ENCODE results near the gene ANAPC2.

ANAPC2 gene

DNA sequence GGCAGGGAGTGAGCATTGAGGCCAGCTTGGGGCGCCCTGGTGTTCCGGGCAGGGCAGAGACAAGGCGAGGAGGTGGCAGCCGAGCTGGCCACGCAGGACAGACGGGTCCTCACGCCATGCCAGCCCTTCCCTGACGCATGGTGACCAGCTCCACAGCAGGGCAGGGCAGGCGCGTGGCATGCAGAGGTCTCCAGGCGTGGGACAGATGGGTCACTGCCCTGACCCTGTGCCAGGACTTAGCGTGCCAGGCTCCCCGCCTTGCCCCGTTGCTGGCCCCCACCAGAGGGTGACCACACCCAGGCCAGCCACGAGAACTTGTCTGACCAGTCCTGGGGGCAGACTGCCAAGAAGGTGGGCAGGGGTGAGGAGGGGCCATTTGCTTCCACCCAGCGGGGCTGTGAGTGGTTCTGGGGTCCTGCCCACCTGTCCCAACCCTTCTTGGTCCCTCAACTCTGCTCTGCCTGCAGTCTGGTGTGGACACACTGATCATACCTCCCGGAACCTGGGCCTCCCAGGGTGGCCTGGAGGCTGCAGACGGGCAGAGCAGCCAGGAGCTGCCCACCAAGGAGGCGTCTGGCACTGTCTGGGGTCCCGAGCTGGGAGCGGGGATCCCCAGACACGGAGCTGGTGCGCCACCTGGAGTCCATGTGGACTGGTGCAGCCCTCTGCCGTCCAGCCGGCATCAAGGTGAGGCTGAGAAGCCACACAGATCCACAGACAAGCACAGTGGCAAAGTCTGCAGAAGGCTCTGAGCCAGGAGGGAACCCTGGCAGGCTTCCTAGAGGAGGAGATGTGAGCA lies 38.9 kb upstream of the ANAPC2 start, which contains the start of gene RNF224:
RNF224 (plus strand) TSS at position 449 of the 799 bp plus-strand sequence. CDS start 834 bp downstream, outside the sequence.
- DNase-seq, result peak; percentile 86

DNA sequence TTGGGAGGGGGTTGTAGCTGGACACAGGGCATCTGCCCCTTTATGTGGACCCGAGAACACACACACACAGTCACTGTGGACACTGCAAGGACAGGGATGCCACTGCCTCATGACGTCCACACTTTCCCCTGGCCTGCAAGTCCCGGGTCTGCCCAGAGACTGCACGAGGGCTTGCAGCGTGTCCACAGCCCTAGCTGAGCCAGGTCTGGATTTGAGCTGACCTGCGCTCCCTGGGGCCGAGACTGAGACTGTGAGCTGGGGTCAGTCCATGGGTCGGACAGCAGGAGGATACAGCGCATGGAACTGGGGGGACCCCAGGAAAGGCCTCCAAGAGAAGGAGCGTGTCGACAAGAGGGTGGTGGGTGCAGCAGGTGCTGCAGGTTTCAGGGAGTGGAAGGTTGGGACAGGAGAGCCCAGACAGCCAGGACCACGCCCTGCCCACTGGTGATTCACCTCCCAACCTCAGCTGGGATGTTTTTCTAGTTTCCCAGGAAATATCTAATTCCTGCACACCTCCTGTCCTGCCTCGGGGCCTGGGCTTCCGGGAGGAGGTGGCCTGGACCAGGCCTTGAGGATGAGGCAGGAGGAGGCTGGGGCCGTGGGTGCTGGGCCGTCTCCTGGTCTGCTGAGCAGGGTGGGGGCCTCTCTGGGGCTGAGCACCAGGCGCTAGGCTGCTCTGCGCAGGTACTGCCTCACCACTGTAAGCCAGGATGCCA lies 38.1 kb upstream of the ANAPC2 start:
- no peak for DNase-seq

DNA sequence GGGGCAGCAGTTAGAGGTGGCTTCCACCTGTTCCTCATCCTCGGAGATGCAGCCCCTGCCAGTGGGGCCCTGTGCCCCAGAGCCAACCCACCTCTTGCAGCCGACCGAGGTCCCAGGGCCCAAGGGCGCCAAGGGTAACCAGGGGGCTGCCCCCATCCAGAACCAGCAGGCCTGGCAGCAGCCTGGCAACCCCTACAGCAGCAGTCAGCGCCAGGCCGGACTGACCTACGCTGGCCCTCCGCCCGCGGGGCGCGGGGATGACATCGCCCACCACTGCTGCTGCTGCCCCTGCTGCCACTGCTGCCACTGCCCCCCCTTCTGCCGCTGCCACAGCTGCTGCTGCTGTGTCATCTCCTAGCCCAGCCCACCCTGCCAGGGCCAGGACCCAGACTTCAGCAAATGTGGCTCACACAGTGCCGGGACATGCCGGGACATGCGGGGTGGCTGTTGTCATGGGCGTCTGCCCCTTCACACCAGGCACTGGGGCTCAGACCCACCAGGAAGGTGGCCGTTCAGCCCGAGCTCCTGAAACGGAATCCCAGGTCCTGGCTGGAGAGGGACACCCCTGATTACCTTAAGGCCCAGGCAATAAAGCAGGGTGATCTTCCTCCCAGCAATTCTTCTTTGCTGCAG lies 37.5 kb upstream of the ANAPC2 start:
- no peak for DNase-seq

DNA sequence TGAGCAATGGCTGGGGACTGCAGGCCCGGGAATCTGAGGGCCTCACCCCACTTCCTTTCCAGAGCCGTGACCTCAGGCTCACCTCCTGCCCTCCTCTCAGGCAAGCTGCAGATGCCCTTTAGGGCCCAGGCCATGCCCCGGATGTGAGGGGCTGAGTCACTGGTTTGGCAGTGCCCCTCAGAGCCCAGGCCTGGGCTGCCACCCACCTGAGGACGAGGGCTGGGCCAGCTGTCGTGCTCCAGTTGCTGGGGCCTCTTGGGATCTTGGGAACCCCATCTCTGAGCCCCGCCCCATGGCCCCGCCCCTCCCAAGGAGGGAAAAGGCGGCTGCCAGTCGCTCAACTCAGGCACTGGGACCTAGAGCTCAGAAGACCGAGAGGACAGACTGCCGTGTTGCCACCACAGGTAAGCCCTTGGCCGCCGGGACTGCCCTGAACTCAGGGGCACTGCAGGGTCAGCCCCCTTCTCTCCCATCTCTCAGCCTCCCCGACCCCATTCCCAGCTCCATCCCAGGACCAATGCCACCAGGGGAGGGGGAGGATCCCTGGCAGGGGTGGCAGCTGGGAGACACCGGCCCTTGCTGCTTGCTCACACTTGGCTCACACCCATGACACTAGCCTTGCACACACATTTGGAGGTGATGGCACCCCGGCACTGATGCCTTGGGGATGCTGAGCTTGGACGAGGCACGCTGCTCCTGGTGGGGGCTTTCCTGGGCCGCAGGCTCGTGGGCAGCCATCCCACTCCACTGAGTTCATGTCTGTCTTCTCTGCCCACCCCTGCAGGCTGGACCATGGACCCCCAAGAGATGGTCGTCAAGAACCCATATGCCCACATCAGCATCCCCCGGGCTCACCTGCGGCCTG lies 36.7 kb upstream of the ANAPC2 start, which contains the start of gene CYSRT1:
CYSRT1 (plus strand) TSS at position 345 of the 865 bp plus-strand sequence; CDS start at position 793, 448 bp downstream.
- DNase-seq, result no peak

DNA sequence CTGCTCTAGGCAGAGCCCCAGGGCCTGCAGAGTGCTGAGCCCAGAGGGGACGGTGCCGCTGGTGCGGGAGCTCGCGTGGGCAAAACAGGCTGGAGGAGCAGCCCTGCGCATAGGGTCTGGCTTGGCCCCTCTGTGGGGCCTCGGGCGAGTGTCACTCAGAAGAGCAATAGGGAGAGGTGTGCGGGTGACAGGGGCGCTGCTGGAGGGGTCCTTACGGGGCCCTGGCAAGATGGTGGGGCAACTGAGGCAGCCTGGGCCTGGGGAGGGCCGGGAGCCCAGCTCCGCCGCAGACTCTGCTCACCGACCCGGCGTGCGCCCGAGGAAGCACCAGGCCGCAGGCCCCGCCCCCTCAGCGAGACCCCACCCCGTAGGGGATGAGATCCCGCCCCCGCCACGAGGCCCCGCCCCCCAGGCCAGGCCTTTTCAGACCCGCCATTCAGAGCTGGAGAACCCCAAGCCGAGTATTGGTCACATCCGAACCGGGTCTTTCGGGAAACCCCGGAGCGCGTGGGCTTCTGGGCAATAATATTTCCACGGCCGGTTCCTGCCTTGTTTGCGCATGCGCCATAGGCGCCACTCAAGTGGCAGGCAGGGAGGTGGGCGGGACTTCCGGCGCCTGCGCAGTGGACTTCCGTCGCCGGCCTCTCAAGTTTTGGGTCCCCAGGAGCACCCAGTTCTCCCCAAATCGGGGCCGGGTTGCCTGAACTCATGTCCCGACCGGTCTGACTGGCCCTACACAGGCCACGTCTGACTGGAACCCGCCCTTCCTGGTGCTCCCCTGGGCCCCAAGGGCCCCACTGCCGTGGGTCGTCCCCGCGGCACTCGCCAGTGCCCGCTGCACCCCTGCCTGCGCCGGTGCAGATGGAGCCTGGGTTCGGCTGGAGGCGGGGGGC lies 35.0 kb upstream of the ANAPC2 start:
- peak; percentile 96 for DNase-seq

DNA sequence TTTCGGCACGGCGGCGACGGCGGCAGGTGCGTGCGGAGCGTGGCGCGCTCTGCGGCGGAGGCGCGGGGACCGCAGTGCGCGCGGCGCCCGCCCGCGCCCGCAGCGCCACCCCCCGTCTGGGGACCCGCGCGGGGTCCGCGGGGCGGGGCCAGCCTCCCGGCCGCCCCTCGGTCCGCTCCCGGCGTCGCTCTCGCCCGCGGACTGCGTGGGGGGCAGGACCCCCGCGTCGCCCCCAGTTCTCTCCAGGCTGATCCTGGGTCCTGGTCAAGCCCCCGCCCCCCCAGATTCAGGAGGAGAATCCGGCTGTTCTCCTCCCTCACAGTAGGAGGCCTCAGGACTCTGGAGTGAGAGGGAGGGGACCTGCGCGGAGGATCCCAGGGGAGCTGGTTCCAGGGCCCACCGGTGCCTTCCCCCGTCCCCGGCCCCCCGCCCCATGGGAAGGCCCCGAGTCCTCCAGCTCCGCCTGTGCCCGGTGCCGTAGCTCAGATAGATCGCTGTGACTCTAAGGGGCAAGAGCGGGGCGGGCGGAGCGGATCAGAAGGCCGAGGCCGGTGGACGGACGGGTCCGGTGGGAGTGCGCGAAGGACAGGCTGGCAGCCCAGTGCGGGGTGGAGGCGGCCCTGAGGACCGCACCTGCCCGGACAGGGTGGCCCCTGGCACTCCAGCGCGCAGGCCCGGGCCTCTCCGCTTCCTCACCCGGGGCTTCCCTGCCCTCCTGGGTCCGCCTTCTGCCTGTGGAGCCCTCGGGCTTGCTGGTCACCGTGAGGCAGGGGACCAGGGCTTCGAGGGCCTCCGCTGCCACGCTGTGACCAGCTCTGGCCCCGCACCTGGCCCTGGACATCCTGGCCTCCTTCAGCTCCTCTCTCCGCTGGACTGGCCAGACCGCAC lies 34.1 kb upstream of the ANAPC2 start, which contains the start of gene RNF208:
RNF208 (minus strand) TSS at position 51 of the 888 bp plus-strand sequence. CDS start 1,028 bp downstream, outside the sequence.
- no peak for DNase-seq

DNA sequence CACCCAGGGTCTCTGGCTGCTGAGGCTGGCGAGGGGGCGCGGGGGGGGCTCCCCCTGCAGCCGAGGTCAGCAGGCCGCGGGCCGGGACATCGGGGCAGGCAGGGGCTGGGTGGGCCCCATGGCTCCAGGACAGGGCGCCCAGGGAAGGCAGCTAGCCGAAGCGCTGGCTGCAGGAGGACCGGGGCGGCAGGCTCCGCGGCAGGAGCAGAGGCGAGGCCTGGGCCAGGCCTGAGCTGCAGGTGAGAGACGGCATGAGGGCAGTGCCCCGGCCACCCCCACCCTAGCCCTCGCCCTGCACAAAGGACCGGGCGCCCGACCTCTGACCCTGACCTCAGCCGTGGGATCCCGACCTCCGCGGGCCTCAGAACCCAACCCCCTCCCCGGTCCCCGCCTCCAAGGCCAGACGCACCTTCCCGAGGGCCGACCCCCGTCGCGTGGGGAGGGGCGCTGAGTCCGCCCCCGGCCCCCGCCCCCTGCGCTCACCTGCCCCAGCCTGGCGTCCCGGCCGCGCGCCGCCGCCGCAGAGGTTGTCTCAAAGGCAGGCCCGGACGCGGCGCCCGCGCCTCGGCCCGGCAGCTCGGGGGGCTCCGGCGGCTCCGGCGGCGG lies 33.2 kb upstream of the ANAPC2 start:
- DNase-seq, result no peak

DNA sequence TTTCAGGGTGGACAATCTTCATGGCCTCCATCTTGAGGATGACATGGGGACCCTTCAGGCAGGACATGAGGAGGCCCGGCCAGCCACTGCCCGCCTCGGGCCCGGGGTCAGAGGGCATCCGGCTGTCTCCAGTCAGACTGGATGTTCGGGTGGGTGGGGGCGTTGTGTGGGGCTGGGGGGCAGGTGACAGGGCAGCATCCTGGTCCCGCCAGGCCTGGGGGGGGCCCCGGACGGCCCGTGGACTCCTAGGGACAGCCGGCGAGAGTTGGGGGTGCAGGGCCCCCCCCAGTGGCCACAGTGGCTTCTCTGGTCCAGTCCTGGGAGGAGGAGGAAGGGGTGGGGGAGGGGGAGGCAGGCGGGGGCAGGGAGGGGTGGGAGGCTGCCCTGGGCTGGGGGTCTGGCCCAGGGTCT lies 32.7 kb upstream of the ANAPC2 start:
- DNase-seq, result no peak

DNA sequence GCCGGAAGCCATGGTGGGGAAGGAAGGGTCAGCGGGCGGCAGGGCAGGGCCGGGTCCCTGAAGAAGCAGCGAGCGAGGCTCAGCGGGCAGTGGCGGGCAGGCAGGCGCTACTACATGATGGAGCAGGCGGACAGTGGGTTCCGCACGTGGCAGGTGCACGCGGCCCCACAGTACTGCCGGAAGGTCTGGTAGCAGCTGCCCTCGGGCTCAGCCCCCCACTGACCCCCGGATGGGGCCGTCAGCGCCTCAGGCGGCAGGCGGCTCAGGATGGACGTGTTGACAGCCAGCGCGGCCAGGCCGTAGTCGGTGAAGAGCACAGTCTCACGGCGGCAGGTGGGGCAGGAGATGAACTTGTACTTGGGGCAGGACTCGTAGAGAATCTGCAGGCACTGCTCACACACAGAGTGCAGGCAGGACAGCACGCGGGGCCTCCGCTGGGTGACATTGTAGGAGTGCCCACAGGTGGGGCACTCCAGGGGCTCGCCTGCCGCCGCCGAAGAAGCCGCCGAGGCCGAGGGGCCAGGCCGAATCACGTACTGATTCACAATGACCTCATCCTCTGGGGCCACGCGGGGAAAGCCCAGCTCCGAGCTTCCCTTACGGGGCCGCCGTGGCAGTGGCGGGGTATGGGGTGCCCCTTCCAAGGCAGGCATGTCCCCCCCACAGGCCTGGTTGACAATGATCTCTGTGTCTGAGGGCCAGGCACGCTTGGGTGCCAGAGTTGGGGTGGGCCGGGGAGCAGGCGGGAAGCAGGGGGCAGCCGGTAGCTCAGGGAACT lies 32.1 kb upstream of the ANAPC2 start:
- no peak for DNase-seq

DNA sequence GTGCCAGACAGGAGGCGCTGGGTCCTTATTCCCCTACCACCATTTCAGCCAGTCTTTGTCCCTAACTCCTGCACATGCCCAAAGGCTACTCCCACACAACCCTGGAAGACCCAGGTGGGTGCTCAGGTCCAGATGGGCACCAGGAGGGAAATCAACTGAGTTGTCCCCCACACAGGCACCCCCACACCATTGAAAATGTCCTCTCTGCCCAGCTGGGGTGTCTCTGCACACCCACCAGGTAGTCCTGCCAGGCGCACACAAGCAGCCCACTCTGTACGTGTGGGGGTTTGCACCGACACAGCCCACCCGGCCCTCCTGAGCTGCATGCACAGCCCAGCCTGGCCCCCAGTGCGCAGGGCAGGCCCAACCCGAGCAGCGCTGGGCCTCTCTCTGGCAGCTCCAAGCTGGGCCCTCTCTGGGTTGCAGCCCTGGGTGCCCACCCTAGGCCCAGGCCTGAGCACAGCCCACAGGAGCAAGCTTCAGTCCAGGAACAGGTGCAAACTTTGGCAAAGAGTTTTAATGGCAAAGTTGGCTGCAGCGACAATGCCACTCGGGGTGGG lies 31.5 kb upstream of the ANAPC2 start:
- no peak for DNase-seq

DNA sequence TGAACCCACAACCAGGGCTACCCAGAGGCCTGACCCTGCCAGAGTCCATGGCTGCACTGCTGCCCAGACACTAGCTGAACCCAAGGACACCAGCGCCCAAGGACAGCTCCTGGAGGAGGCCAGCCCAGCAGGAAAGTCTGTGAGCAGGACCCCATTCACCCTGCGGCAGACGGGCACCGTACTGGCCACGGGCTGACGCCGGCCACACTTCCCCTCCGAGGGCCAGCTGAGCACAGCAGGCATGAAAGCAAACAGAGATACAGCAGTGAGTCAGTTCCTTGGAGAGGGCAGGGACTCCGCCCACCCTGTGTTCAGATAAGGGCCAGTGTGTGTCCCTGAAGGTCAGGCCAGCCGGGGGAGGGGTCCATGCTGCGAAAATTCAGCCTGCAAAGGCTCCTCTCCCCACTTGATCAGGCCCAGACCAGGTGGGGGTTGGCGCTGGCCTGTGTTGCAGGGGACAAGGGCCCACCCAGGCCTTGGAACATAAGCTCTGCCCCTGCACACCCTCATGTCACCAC lies 30.5 kb upstream of the ANAPC2 start:
- no peak for DNase-seq

DNA sequence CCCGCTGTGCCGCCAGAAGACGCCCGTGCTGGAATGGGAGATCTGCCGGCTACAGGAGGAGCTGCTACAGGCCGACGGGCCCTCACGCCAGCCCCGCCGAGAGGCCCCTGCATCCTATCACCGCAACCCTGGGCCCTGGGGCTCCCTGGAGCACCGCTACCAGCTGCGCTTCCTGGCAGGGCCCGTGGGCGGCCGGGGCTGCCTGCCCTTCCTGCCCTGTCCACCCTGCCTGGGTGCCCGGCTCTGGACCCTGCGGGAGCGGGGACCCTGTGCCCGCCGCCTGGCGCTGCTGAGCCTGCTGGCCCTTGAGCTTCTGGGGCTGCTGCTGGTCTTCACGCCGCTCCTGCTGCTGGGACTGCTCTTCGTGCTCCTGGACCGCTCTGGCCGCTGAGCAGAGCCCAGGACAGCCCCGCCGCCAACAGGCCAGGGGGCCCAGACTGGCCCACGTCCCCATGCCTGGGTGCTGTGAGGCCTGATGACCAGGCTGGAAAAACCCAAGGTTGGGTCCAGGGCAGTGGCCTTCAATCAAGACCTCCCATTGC lies 29.9 kb upstream of the ANAPC2 start:
- DNase-seq, result no peak

DNA sequence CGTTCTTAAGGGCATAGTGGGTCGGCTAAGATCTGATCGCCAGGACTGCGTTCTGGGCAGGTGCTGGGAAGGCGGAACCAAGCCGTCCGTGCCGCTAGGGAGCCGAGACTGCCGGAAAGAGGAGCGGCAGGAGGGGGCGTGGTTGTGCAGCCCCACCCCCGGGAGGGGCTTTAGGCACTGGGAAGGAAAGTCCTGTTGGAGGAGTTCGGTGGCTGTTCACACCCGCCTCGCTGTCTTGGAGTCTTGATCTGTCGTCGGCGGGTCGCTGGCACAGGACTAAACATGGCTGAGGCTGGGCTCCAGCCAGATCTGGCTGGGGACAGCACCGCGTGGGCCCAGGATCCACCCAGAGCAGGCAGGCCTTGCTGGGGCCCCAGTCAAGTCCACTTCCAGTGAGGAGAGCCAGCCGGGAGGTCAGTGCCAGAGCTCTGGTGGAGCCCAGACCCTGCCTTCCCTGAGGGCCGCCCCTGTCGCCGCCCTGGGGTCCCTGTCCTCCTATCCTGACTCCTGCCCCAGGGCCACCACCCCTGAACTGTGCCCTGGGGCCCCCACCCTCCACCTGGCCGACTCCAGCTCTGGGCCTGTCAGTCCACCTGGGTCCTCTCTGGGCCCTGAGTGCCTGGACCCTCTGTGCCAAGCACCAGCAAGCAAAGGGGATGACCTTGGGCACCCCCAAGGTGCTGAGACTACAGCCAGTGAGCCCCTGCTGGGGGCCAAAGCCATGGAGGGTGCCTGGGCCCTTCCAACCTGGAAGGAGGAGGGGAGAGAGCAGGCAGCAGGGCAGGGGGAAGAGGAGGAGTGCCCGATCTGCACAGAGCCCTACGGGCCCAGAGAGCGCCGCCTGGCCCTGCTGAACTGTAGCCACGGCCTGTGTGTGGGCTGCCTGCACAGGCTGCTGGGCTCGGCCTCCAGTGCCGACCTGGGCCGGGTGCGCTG lies 29.2 kb upstream of the ANAPC2 start:
- DNase-seq, result no peak

DNA sequence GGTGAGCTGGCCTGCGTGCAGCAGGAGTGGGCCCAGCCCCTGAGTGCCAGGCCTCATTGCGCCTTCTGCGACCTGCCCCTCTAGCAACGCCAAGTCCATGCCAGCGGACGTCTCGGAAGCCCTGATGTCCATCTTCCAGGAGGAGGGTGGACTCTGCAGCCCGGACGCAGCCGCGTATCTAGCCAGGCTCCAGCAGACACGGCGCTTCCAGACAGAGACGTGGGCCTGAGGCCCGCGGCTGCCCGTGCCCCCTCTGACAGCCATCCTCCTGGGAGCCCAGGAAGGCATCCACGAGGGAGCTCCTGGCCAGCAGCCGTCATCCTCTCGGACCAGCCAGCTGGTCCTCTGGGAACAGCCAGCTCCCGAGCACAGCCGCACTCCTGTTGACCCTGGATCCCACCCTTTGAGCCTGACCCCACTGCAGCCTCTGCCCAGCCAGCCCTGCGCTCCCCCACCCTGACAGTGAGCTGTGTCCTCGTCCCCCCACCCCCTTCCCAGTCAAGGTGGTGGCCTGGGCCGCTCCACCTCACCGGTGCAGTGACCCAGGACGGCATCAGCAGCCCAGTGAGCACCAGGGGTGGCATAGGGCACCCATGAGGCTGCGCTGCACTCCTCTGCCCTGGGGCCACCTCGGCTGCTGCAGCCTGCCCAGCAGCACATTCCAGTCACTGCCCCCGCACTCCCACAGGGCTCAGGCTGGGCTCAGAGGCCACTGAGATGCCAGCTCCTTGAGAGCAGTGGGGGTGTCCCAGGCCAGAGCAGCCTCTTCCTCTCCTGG lies 28.0 kb upstream of the ANAPC2 start:
- DNase-seq, result no peak

DNA sequence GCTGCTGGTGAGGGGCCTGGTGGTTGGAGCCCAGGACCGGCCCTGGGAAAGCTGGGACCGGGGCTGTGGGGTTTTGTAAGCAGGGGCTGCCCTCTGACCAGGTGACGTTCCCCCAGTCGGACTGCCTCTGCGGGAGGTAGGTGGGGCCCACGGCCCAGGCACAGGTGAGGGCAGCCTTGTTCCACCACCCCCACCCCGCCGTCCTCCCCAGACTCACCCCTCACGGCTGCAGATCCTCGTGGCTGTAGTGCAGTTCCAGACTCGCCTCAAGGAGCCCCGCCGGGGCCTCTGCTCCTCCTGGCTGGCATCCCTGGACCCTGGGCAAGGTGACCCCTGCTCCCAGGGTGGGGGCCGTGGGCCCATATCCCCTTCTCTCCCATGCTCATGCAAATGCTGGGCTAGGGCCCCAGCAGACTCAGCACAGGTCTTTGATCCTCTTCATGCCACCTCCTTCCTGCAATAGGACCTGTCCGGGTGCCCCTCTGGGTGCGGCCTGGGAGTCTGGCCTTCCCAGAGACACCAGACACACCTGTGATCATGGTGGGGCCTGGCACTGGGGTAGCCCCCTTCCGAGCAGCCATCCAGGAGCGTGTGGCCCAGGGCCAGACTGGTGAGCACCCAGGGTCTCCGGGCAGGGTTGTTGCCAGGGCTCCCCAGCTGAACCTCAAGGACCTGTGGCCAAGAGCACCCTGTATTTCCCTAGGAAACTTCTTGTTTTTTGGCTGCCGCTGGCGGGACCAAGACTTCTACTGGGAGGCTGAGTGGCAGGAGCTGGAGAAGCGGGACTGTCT lies 27.0 kb upstream of the ANAPC2 start:
- DNase-seq, result no peak

Measured in right forelimb (tissue), 1 donor.